IPS-NIHi11 (cell line): ENCODE measurements around the gene VIPR2.
"Not testable (repeated sequence)": the region's sequence is repeated elsewhere in the genome, so short reads cannot be mapped to it uniquely, and the experiment has no call there.

ENCODE experiments used
- DNase-seq: peaks from one replicate; pipeline ENCODE4 v3.0.0; 2012; ENCODE audit warnings: mixed read lengths, low spot score

Gene VIPR2

DNA sequence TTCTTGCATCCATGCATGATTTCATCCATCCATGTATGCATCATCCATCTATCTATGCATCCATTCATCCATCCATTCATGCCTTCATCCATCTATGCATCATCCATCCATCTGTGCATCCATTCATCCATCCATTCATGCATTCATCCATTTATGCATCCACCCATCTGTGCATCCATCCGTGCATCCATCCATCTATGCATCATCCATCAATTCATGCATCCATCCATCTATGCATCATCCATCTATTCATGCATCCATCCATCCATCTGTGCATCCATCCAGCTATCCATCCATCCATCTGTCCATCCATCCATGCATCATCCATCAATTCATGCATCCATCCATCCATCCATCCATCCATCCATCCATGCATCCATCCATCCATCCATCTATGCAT, 157.0 kb downstream of the VIPR2 start:
- DNase-seq: no peak

DNA sequence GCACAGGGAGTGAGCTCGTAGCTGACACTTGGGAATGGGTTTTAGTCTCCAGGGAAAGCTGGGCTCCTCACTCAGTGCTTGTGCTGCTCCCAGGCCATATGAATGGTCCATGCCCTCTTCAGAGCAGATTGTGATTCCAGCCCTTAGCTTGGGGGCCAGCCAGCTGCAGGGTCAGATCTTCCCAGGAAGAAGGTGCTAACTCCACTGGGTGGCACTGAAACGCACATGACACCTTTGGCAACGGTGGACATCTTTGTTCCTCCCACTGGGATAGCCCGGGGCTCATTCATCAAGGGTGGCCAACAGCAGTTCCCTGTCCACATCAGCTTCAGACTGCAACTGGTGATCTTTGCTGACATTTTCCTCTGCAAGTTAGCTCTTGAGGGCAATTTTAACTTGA, 159.1 kb downstream of the VIPR2 start:
- no peak for DNase-seq

DNA sequence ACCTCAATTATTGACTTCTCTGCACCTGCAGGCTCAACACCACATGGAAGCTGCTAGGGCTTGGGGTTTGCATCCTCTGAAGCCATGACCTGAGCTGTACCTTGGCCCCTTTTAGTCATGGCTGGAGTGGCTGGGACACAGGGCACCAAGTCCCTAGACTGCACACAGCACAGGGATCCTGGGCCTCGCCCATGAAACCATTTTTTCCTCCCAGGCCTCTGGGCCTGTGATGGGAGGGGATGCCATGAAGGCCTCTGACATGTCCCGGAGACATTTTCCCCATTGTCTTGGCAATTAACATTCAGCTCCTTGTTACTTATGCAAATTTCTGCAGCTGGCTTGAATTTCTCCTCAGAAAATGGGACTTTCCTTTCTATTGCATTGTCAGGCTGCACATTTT, 160.7 kb downstream of the VIPR2 start:
- not testable (repeated sequence) for DNase-seq

DNA sequence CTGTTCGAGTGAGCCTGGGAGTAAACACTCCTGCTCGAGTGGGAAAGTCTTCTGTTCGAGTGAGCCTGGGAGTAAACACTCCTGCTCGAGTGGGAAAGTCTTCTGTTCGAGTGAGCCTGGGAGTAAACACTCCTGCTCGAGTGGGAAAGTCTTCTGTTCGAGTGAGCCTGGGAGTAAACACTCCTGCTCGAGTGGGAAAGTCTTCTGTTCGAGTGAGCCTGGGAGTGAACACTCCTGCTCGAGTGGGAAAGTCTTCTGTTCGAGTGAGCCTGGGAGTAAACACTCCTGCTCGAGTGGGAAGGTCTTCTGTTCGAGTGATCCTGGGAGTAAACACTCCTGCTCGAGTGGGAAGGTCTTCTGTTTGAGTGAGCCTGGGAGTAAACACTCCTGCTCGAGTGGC, 162.6 kb downstream of the VIPR2 start:
- not testable (repeated sequence) for DNase-seq

DNA sequence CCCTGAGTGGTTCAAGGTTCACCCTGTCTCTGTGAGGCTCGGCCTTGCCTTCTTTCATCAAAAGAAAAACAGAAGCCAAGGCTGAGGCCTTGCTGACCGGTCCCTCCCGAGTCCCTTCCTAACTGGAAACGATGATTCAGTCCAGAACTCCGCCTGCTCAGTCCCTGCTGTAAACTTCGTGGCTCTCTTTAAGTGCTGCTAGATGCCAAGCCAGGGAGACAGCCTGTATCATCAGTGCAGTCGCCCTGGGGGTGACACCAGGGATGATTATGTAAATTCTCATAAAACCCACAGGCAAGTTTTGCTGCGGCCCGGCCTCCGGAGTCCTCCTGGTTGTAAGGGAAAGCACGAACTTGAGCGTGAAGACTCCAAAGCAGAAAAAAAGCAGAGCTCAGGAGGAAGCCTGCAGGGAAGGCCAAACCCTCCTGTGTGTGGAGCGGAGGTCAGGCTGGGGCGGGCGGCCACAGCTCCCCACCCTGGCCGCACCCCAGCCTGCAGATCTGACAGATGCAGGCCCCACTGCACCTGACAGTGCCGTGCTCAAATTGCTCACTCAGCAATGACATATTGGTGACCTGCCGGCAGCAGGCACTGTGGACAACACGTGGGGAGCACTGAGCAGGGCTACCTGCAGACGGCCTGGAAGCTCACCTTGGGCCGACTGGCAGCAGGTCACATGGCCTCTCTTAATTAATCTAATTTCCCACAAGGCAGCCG, 164.9 kb downstream of the VIPR2 start:
- DNase-seq: no peak

DNA sequence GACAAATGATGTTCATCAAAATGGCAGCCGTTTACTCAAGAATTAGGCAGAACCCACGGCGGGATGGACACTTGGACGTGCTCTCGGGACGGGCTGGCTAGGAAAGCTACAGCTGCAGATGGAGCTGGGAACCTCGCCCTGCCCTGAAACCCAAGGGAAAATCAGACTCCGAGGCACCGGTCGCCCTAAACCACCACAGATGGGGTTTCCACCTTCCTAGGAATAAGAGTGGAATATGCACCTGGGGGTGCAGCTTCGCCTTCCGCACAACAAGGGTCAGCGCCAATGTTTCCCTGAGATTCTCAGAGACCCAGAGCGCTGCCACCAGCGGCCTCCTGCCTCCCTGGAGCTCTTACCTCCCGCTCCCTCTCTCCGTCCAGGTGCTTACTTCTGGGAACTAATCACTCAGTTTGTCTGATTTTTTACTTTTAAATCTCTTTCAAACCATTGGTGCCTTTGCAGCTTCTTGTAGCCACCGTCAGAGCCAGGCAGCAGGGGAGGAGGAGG, 165.6 kb downstream of the VIPR2 start:
- no peak for DNase-seq
